ENCODE measurements around the gene HIVEP3.
A peak's percentile ranks its signal among the peaks of the same experiment; 100 is the strongest.

Gene HIVEP3

GRCh38 chr1:41535276-41535675 is 383.4 kb downstream of the HIVEP3 start:
- Mint-ChIP-seq H3K4me1 (peaks cover 10% of the 10 kb centered on the region), H3K27ac (peak overlapping the region; percentile 59), H3K9me3 (no peaks in the 10 kb centered on the region), H3K27me3 (no peaks in the 10 kb centered on the region), H3K36me3 (peaks cover 31% of the 10 kb centered on the region), H3K4me3 (no peak overlapping the region)

GRCh38 chr1:41534181-41535076 is 384.3 kb downstream of the HIVEP3 start:
- Mint-ChIP-seq H3K4me1 (peaks cover 17% of the 10 kb centered on the region), H3K36me3 (peaks cover 28% of the 10 kb centered on the region), H3K27ac (peak overlapping the region; percentile 59), H3K27me3 (no peaks in the 10 kb centered on the region), H3K4me3 (no peak overlapping the region), H3K9me3 (no peaks in the 10 kb centered on the region)

GRCh38 chr1:41533731-41534080 is 385.0 kb downstream of the HIVEP3 start:
- peak overlapping the region; percentile 69 for H3K27ac Mint-ChIP-seq
- peaks cover 17% of the 10 kb centered on the region for H3K4me1 Mint-ChIP-seq
- H3K36me3 Mint-ChIP-seq = peaks cover 25% of the 10 kb centered on the region
- no peaks in the 10 kb centered on the region for H3K27me3 Mint-ChIP-seq
- H3K4me3 Mint-ChIP-seq = no peak overlapping the region
- no peaks in the 10 kb centered on the region for H3K9me3 Mint-ChIP-seq

- Mint-ChIP-seq H3K4me1 (peaks cover 17% of the 10 kb centered on the region), H3K27ac (peak overlapping the region; percentile 69), H3K36me3 (peaks cover 25% of the 10 kb centered on the region), H3K4me3 (no peak overlapping the region), H3K9me3 (no peaks in the 10 kb centered on the region), H3K27me3 (no peaks in the 10 kb centered on the region)
These were observed 385.5 kb downstream of the HIVEP3 start for GRCh38 chr1:41533016-41533730.

- H3K27me3 Mint-ChIP-seq = no peaks in the 10 kb centered on the region
- peaks cover 17% of the 10 kb centered on the region for H3K4me1 Mint-ChIP-seq
- H3K36me3 Mint-ChIP-seq = peaks cover 22% of the 10 kb centered on the region
- H3K27ac Mint-ChIP-seq = peak overlapping the region; percentile 84
- no peaks in the 10 kb centered on the region for H3K9me3 Mint-ChIP-seq
- H3K4me3 Mint-ChIP-seq = no peak overlapping the region
These were observed 386.3 kb downstream of the HIVEP3 start for GRCh38 chr1:41532206-41532975.

GRCh38 chr1:41530411-41530810 is 388.3 kb downstream of the HIVEP3 start:
- no peaks in the 10 kb centered on the region for H3K9me3 Mint-ChIP-seq

GRCh38 chr1:41529621-41530395 is 388.9 kb downstream of the HIVEP3 start:
- Mint-ChIP-seq H3K9me3 (no peaks in the 10 kb centered on the region), H3K27ac (peak overlapping the region; percentile 82), H3K4me1 (peaks cover 17% of the 10 kb centered on the region), H3K4me3 (no peak overlapping the region), H3K36me3 (peaks cover 20% of the 10 kb centered on the region), H3K27me3 (no peaks in the 10 kb centered on the region)

More at GRCh38 chr1:41530411-41530810, 388.3 kb downstream of the HIVEP3 start:
- no peaks in the 10 kb centered on the region for H3K27me3 Mint-ChIP-seq
- no peak overlapping the region for H3K4me3 Mint-ChIP-seq
- H3K27ac Mint-ChIP-seq = peak overlapping the region; percentile 55
- H3K36me3 Mint-ChIP-seq = peaks cover 20% of the 10 kb centered on the region
- peaks cover 17% of the 10 kb centered on the region for H3K4me1 Mint-ChIP-seq

GRCh38 chr1:41528726-41529605 is 389.8 kb downstream of the HIVEP3 start:
- no peaks in the 10 kb centered on the region for H3K27me3 Mint-ChIP-seq
- H3K27ac Mint-ChIP-seq = no peak overlapping the region
- H3K9me3 Mint-ChIP-seq = no peaks in the 10 kb centered on the region
- peaks cover 16% of the 10 kb centered on the region for H3K36me3 Mint-ChIP-seq
- no peak overlapping the region for H3K4me3 Mint-ChIP-seq
- peaks cover 17% of the 10 kb centered on the region for H3K4me1 Mint-ChIP-seq

GRCh38 chr1:41528106-41528505 is 390.6 kb downstream of the HIVEP3 start:
- peaks cover 17% of the 10 kb centered on the region for H3K4me1 Mint-ChIP-seq
- peak overlapping the region; percentile 62 for H3K27ac Mint-ChIP-seq
- no peaks in the 10 kb centered on the region for H3K9me3 Mint-ChIP-seq
- H3K36me3 Mint-ChIP-seq = peaks cover 10% of the 10 kb centered on the region
- no peak overlapping the region for H3K4me3 Mint-ChIP-seq
- H3K27me3 Mint-ChIP-seq = no peaks in the 10 kb centered on the region

GRCh38 chr1:41526956-41527561 is 391.7 kb downstream of the HIVEP3 start:
- Mint-ChIP-seq H3K4me1 (peaks cover 14% of the 10 kb centered on the region), H3K27ac (peak overlapping the region; percentile 76), H3K9me3 (no peaks in the 10 kb centered on the region), H3K4me3 (no peak overlapping the region), H3K27me3 (no peaks in the 10 kb centered on the region), H3K36me3 (peaks cover 9% of the 10 kb centered on the region)

GRCh38 chr1:41525891-41526587 is 392.7 kb downstream of the HIVEP3 start:
- Mint-ChIP-seq H3K27ac (peak overlapping the region; percentile 70), H3K4me3 (no peak overlapping the region), H3K9me3 (no peaks in the 10 kb centered on the region), H3K27me3 (no peaks in the 10 kb centered on the region), H3K36me3 (peaks cover 8% of the 10 kb centered on the region), H3K4me1 (peaks cover 13% of the 10 kb centered on the region)

- Mint-ChIP-seq H3K4me1 (peaks cover 5% of the 10 kb centered on the region), H3K36me3 (peaks cover 10% of the 10 kb centered on the region), H3K4me3 (no peak overlapping the region), H3K27ac (no peak overlapping the region), H3K27me3 (no peaks in the 10 kb centered on the region), H3K9me3 (no peaks in the 10 kb centered on the region)
These were observed 393.7 kb downstream of the HIVEP3 start for GRCh38 chr1:41524676-41525675.

Measured in activated naive CD4-positive, alpha-beta T cell treated with anti-CD3 and anti-CD28 coated beads, Interleukin-2, amount 50 U/mL, for 24 hours (primary cell).